GM12878 (cell line): ENCODE data around the gene EFCAB8. TPM values are rescaled to one million over a fixed set of nuclear protein-coding genes. Genes with fewer than 3 reads are reported as not detected.

ENCODE experiments used
- ATAC-seq: fragments of 200-7000 bp; cut with Tn5 transposase; 3 replicates; pipeline ENCODE4 v1.9.1; 2020; ENCODE audit warnings: mild to moderate bottlenecking, moderate library complexity
- BruUV-seq: library from RNA; stranded (reverse); fragments of 400-500 nt; replicated peaks from 2 replicates; lab custom pipeline; 2021; lab: Mats Ljungman, UMichigan
- CTCF ChIA-PET: fragments of 300-600 bp; sonication (Branson Sonifier 250); formaldehyde crosslinking; extraction: SDS; loops from one replicate; lab custom pipeline; 2021; ENCODE audit warnings: inconsistent platforms; lab: Yijun Ruan, JAX
- POLR2A ChIA-PET: fragments of 350-600 bp; formaldehyde crosslinking; extraction: SDS; loops from one replicate; lab custom pipeline; 2021; ENCODE audit warnings: inconsistent platforms; lab: Charles Lee
- RAD21 ChIA-PET: fragments of 300-600 bp; sonication (Branson Sonifier 250); formaldehyde crosslinking; loops from one replicate; lab custom pipeline; 2023; ENCODE audit warnings: antibody characterized with exemption; ENCODE audit not compliant: unreplicated experiment; lab: Charles Lee
- SMC1A ChIA-PET: fragments of 300-600 bp; sonication (Branson Sonifier 250); formaldehyde crosslinking; loops from one replicate; lab custom pipeline; 2023; ENCODE audit not compliant: unreplicated experiment, uncharacterized antibody; lab: Charles Lee
- DNase-seq: peaks from one replicate; pipeline ENCODE4 v3.0.0-alpha.2; 2011; ENCODE audit warnings: low read depth, low spot score
- FAIRE-seq: peaks from 3 replicates; lab custom pipeline; 2011; peaks lifted over from hg19 to GRCh38; lab: Jason Lieb, UNC
- H2AFZ ChIP-seq: 2 replicates; pipeline ENCODE4 v1.6.0; 2011; ENCODE audit warnings: low read depth, low read length, control low read depth; ENCODE audit not compliant: control insufficient read depth
- H3K27ac ChIP-seq: 2 replicates; pipeline ENCODE4 v1.5.1; 2011; ENCODE audit warnings: control low read depth; ENCODE audit not compliant: control insufficient read depth, insufficient read depth
- H3K27me3 ChIP-seq, 2 experiments: replicated peaks in 1 of 2; 2 replicates each; pipeline versions ENCODE4 v1.6.0 to v1.6.1; 2011; ENCODE audit warnings: low read length in 1 of 2; ENCODE audit not compliant: control insufficient read depth in 2 of 2, insufficient read depth in 2 of 2
- H3K36me3 ChIP-seq, 2 experiments: 2 replicates each; pipeline ENCODE4 v1.5.1; 2011; ENCODE audit warnings: low read length in 1 of 2; ENCODE audit not compliant: control insufficient read depth in 2 of 2, insufficient read depth in 2 of 2
- H3K4me1 ChIP-seq: 2 replicates; pipeline ENCODE4 v1.6.1; 2011; ENCODE audit warnings: mild to moderate bottlenecking, low read length, moderate library complexity, mixed read lengths; ENCODE audit not compliant: control insufficient read depth, insufficient read depth
- H3K4me2 ChIP-seq: 2 replicates; pipeline ENCODE4 v1.6.0; 2011; ENCODE audit warnings: control low read depth; ENCODE audit not compliant: control insufficient read depth, insufficient read depth
- H3K4me3 ChIP-seq: fragments of 200-600 bp; sonication (generic); 2 replicates; pipeline ENCODE4 v1.5.1; 2016
- H3K79me2 ChIP-seq: 2 replicates; pipeline ENCODE4 v1.6.0; 2011; ENCODE audit warnings: low read length; ENCODE audit not compliant: control insufficient read depth, insufficient read depth
- H3K9ac ChIP-seq: 2 replicates; pipeline ENCODE4 v1.8.0; 2011; ENCODE audit warnings: low read length, control low read depth, mixed read lengths; ENCODE audit not compliant: control insufficient read depth, insufficient read depth
- H3K9me3 ChIP-seq: replicated peaks from 3 replicates; pipeline ENCODE4 v1.5.1; 2011; ENCODE audit warnings: mild to moderate bottlenecking, low read length; ENCODE audit not compliant: control insufficient read depth, insufficient read depth
- H4K20me1 ChIP-seq: 2 replicates; pipeline ENCODE4 v1.6.0; 2011; ENCODE audit not compliant: control insufficient read depth, insufficient read depth
- E4F1 ChIP-seq: fragments of 450-650 bp; IDR thresholded peaks from 2 replicates; pipeline ENCODE4 v1.6.1; 2018; ENCODE audit warnings: borderline replicate concordance, mild to moderate bottlenecking; ENCODE audit not compliant: partially characterized antibody
- ELK1 ChIP-seq: IDR thresholded peaks from 2 replicates; pipeline ENCODE4 v1.6.1; 2012; ENCODE audit warnings: low read depth, low read length, improper control_type of control experiment
- EZH2 ChIP-seq: IDR thresholded peaks from 2 replicates; pipeline ENCODE4 v1.6.1; 2012; ENCODE audit warnings: low read depth, mild to moderate bottlenecking, control low read depth, inconsistent platforms, low read length, borderline replicate concordance; ENCODE audit not compliant: control insufficient read depth
- IRF3 ChIP-seq: fragments of 450-650 bp; IDR thresholded peaks from 2 replicates; pipeline ENCODE4 v1.6.1; 2014; ENCODE audit warnings: mild to moderate bottlenecking
- IRF4 ChIP-seq: IDR thresholded peaks from 2 replicates; pipeline ENCODE4 v1.6.1; 2011; ENCODE audit warnings: low read depth, low read length
- NR2C2 ChIP-seq: IDR thresholded peaks from 2 replicates; pipeline ENCODE4 v1.6.1; 2011; ENCODE audit warnings: borderline replicate concordance, low read depth; ENCODE audit not compliant: control insufficient read depth, insufficient read length
- WGBS: methylation state at CpG from one replicate; pipeline ENCODE4 v1.1.6; 2016; ENCODE audit warnings: low lambda C conversion rate; ENCODE audit not compliant: insufficient replicate concordance, insufficient coverage; ENCODE audit errors: missing lambda C conversion rate; 5-methylcytosine and 5-hydroxymethylcytosine counted together
- in situ Hi-C: fragments of 300-500 bp; cut with MboI; formaldehyde crosslinking; loops from 9 replicates; pipeline ENCODE4 v1.14.3; 2018; ENCODE audit warnings: mixed read lengths
- intact Hi-C: fragments of 100-400 bp; cut with micrococcal nuclease; formaldehyde crosslinking; loops from one replicate; pipeline ENCODE4 v1.14.2; 2022; ENCODE audit not compliant: unreplicated experiment
- polyA plus RNA-seq, 11 experiments: library from polyadenylated mRNA; depleted of rRNA in 4 of 11; unstranded in 6 of 11; stranded (reverse) in 5 of 11; fragments of >200 nt; fragmentation: Nextera tagmentation in 4 of 11; fragmentation: Illumina TruSeq in 1 of 11; extraction: Ambion mirVana in 4 of 11; extraction: Trizol in 1 of 11; gene quantifications; 1 replicate in 1 of 11; 2 replicates in 10 of 11; pipeline versions ENCODE4 v1.2.1 to v1.2.3, GENCODE V29; 2011 to 2016; ENCODE audit warnings: inconsistent platforms in 2 of 11, missing spikeins in 2 of 11, low read depth in 1 of 11
- total RNA-seq, 4 experiments: library from RNA; depleted of rRNA in 3 of 4; stranded (reverse); fragments of >200 nt in 3 of 4; fragmentation: Illumina TruSeq in 1 of 4; extraction: Trizol in 1 of 4; gene quantifications; 2 replicates each; pipeline versions ENCODE4 v1.2.1 to v1.2.3, GENCODE V29; 2013 to 2021
- TF ChIP-seq, protein P1 (sequence below): fragments of 450-650 bp; IDR thresholded peaks from 2 replicates; pipeline ENCODE4 v1.6.1; 2017; ENCODE audit warnings: mild to moderate bottlenecking, low read depth, inconsistent platforms; ENCODE audit not compliant: poor library complexity, severe bottlenecking

Gene EFCAB8
- total and polyA plus RNA-seq, 10 of the 15 experiments (the other 5 are each of a cell fraction or from before 2014, with no cell fraction given) = 0.04 to 0.18 (median 0.06) TPM; not detected in 4

- 57% methylated on average over 3 of the region's 3 CpGs for WGBS
- no peak for DNase-seq
- H3K9ac ChIP-seq = no peak overlapping the region
- no peak overlapping the region for H3K4me2 ChIP-seq
- no peaks in the 10 kb centered on the region for H3K27me3 ChIP-seq
- H3K36me3 ChIP-seq = no peaks in the 10 kb centered on the region
- H4K20me1 ChIP-seq = no peaks in the 10 kb centered on the region
- intact Hi-C loops = no loop called here
- BruUV-seq = no TSS peak
- TF ChIP-seq IRF4 = no peak
- TF ChIP-seq, all 136 proteins: peak for 0
- ChIA-PET POLR2A (no interaction called here), CTCF (no interaction called here), SMC1A (no interaction called here), RAD21 (no interaction called here)
- Histone ChIP-seq H3K9me3 (no peaks in the 10 kb centered on the region), H2AFZ (no peak overlapping the region), H3K4me1 (no peaks in the 10 kb centered on the region), H3K4me3 (no peak overlapping the region), H3K79me2 (no peaks in the 10 kb centered on the region), H3K27ac (no peak overlapping the region)
- in situ Hi-C loops = no loop called here
- ATAC-seq (no peak), FAIRE-seq (no peak)
Observed at GRCh38 chr20:32878820-32879219, 20.1 kb downstream of the EFCAB8 start.

GRCh38 chr20:32879538-32879937 lies 20.8 kb downstream of the EFCAB8 start:
- H3K4me1 ChIP-seq = no peaks in the 10 kb centered on the region
- H2AFZ ChIP-seq = no peak overlapping the region
- intact Hi-C loops = no loop called here
- DNase-seq (no peak), FAIRE-seq (no peak), ATAC-seq (no peak)
- whole genome bisulfite sequencing = 69% methylated on average over 9 of the region's 9 CpGs
- no peaks in the 10 kb centered on the region for H4K20me1 ChIP-seq
- no peaks in the 10 kb centered on the region for H3K9me3 ChIP-seq
- ChIA-PET CTCF (no interaction called here), SMC1A (interaction anchor here (0.6 kb wide), 1 partner anchor 688 kb away, joined by 3 read pairs; no protein-coding TSS in a partner anchor), POLR2A (no interaction called here), RAD21 (no interaction called here)
- H3K79me2 ChIP-seq = no peaks in the 10 kb centered on the region
- no peak overlapping the region for H3K27ac ChIP-seq
- no peak overlapping the region for H3K9ac ChIP-seq
- H3K4me2 ChIP-seq = no peak overlapping the region
- H3K4me3 ChIP-seq = no peak overlapping the region
- H3K27me3 ChIP-seq = no peaks in the 10 kb centered on the region
- in situ Hi-C loops = no loop called here
- BruUV-seq = no TSS peak
- H3K36me3 ChIP-seq = no peaks in the 10 kb centered on the region
- TF ChIP-seq NR2C2 = no peak
- TF ChIP-seq IRF3 = no peak
- TF ChIP-seq, protein P1, sequence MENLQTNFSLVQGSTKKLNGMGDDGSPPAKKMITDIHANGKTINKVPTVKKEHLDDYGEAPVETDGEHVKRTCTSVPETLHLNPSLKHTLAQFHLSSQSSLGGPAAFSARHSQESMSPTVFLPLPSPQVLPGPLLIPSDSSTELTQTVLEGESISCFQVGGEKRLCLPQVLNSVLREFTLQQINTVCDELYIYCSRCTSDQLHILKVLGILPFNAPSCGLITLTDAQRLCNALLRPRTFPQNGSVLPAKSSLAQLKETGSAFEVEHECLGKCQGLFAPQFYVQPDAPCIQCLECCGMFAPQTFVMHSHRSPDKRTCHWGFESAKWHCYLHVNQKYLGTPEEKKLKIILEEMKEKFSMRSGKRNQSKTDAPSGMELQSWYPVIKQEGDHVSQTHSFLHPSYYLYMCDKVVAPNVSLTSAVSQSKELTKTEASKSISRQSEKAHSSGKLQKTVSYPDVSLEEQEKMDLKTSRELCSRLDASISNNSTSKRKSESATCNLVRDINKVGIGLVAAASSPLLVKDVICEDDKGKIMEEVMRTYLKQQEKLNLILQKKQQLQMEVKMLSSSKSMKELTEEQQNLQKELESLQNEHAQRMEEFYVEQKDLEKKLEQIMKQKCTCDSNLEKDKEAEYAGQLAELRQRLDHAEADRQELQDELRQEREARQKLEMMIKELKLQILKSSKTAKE = no peak
- TF ChIP-seq EZH2 = no peak
- no peak for TF ChIP-seq ELK1
- no peak for TF ChIP-seq E4F1
